Muscle layer of duodenum (tissue), 2 donors: ENCODE data around the gene SNN.
A peak's percentile ranks its signal among the peaks of the same experiment; 100 is the strongest.

Experiments
- H3K27ac ChIP-seq: one replicate; pipeline ENCODE4 v1.7.0; 2013; ENCODE audit warnings: mild to moderate bottlenecking, low read length
- H3K27me3 ChIP-seq: one replicate; pipeline ENCODE4 v1.7.0; 2013; ENCODE audit warnings: low read depth, mild to moderate bottlenecking, control low read depth, low read length
- H3K36me3 ChIP-seq, 2 donors: one replicate each; pipeline ENCODE4 v1.7.0; 2013; ENCODE audit warnings: low read length in 2 of 2, control low read depth in 1 of 2, mild to moderate bottlenecking in 1 of 2; ENCODE audit not compliant: insufficient read depth in 2 of 2, control insufficient read depth in 1 of 2
- H3K4me1 ChIP-seq, 2 donors: one replicate each; pipeline ENCODE4 v1.7.0; 2013; ENCODE audit warnings: low read length in 2 of 2, mild to moderate bottlenecking in 2 of 2, control low read depth in 1 of 2, moderate library complexity in 1 of 2; ENCODE audit not compliant: insufficient read depth in 2 of 2, control insufficient read depth in 1 of 2
- H3K4me3 ChIP-seq, 2 donors: one replicate each; pipeline ENCODE4 v1.7.0; 2013; ENCODE audit warnings: low read length in 2 of 2, low read depth in 1 of 2, mild to moderate bottlenecking in 1 of 2
- H3K9me3 ChIP-seq, 2 donors: one replicate each; pipeline ENCODE4 v1.7.0; 2013; ENCODE audit warnings: low read length in 2 of 2, control low read depth in 1 of 2, mild to moderate bottlenecking in 1 of 2; ENCODE audit not compliant: control insufficient read depth in 1 of 2
- donor health status: healthy.

Gene SNN

DNA sequence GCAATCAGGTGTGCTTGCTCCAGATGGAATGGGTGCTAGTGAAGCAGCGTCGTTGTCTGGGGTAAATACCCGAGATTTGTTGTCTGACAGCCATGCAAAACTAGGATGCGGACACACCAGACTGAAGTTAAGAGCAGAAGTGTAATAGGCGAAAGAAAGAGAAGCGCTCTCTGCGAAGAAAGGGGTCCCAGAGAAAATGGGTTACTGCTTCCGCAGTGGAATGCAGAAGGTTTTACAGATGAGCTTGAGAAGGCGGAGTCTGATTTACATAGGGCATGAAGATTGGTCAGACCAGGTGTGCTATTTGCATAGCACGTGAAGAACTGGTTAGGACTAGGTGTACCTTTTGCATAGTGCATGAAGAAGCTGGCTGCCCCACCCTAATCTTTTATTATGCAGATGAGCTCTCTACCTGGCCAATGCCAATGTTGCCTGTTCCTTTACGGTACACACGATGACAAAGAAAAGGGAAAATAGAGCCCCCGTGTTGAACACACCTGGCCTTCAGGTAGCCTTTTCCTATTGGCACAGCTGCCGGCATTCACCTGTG, 32.0 kb upstream of the SNN start:
- H3K9me3 ChIP-seq, result no peaks in the 10 kb centered on the region
- H3K36me3 ChIP-seq, result no peaks in the 10 kb centered on the region
- no peaks in the 10 kb centered on the region for H3K27me3 ChIP-seq
- peaks cover 3 to 19% of the 10 kb centered on the region in 2 donors for H3K4me1 ChIP-seq
- H3K4me3 ChIP-seq, result no peak overlapping the region
- H3K27ac ChIP-seq, result no peak overlapping the region

DNA sequence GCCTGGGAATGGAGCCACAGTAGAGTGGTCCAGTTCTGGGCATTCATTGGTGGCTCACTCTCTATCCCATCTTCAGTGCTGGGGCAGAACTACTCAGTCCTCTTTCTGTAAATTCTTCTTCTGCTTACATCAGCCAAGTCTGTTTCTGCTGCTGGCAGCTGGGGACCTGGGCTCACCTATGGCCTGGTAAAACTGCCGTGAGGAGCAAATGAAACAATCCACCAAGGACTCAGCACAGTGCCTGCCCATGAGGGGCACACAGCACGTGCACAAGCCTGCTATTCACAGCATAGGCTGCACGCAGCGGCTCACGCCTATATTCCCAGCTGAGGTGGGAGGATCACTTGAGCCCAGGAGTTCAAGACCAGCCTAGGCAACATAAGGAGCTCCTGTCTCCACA, 30.9 kb upstream of the SNN start:
- Histone ChIP-seq H3K27me3 (no peaks in the 10 kb centered on the region), H3K36me3 (no peaks in the 10 kb centered on the region), H3K9me3 (no peaks in the 10 kb centered on the region), H3K4me3 (no peak overlapping the region), H3K27ac (no peak overlapping the region), H3K4me1 (peaks cover 3 to 18% of the 10 kb centered on the region in 2 donors)

DNA sequence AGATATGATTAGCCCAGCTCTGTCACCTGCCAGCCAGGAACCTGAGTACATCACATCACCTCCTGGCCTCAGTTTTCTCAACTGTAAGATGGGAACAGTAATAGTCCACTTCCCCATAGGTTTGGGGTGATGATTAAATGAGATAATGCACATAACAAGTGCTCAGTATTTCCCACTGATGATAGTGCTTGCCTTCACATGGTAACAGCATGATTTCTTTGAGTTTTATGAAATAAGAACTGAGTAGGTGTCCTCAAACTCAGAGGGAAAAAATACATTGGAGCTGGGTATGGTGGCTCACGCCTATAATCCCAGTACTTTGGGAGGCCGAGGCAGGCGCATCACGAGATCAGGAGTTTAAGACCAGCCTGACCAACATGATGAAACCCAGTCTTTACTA, 30.1 kb upstream of the SNN start:
- no peak overlapping the region for H3K27ac ChIP-seq
- no peaks in the 10 kb centered on the region for H3K9me3 ChIP-seq
- H3K27me3 ChIP-seq, result no peaks in the 10 kb centered on the region
- peaks cover 3 to 14% of the 10 kb centered on the region in 2 donors for H3K4me1 ChIP-seq
- H3K4me3 ChIP-seq, result no peak overlapping the region
- no peaks in the 10 kb centered on the region for H3K36me3 ChIP-seq

DNA sequence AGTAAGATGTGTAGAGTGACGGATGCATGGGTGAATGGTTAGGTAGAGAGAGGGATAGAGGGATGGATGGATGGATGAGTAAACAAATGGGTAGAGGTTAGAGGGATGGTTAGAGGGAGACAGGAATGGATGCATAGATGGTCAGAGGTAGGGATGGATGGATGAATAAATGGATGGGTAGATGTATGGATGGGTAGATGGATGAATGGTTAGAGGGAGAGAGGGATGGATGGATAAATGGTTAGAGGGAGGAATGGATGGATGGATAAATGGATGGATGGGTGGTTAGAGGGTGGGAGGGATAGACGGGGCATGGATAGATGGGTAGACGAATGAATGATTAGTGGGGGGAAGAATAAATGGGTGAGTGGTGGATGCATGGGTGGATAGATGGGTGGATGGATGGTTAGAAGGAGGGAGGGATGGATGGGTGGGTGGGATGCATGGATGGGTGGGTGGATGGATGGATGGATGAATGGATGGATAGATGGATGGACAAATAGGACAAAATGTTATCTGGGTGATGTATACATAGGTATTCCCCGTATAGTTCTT, 29.2 kb upstream of the SNN start:
- Histone ChIP-seq H3K36me3 (no peaks in the 10 kb centered on the region), H3K27me3 (no peaks in the 10 kb centered on the region), H3K4me3 (no peak overlapping the region), H3K4me1 (peaks cover 0 to 14% of the 10 kb centered on the region in 2 donors), H3K9me3 (no peaks in the 10 kb centered on the region), H3K27ac (no peak overlapping the region)

DNA sequence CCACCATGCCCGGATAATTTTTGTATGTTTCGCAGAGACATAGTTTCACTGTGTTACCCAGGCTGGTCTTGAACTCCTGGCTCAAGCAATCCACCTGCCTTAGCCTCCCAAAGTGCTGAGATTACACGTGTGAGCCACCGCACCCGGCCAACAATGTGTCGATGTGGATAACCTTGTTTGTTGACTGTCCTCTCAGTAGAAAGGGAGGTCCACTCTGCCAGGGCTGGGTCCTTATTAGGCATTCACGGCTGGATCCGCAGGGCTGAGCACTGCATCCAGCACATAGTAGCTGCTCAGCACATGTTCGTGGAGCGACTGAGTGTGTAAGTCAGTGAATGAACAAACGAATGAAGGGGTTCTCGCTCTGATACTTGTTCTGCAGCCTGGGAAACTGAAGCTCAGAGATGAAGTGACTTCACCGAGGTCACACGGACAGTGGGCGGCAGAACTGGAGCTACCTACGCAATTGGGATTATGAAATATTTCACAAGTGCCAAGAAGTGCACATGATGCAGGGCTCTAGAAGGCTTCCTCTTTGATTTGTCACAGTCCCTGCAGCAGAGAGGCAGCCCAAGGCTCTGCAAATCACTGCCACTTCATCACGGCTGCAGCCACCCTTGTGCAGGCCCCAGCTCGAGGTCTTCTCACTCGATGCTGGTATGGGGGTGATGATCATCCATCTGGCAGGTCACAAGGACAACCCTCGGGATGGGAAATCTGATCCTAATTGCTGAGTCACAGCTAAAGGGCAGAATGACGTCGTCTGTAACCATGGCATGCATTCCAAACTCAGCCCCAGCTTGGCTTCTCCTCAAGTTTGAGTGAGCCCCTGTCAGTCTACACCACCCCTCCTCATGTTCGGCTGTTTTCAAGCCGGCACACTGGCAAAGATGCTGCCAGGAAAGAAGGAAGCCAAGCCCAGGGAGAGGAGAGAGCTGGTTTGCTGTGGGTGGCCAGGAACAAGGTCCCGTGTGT, 28.0 kb upstream of the SNN start:
- H3K27ac ChIP-seq, result peak overlapping the region; percentile 62
- no peaks in the 10 kb centered on the region for H3K9me3 ChIP-seq
- H3K4me3 ChIP-seq, result peak overlapping the region in 1 of 2 donors; percentile 1
- no peaks in the 10 kb centered on the region for H3K36me3 ChIP-seq
- peaks cover 0 to 14% of the 10 kb centered on the region in 2 donors for H3K4me1 ChIP-seq
- H3K27me3 ChIP-seq, result no peaks in the 10 kb centered on the region

DNA sequence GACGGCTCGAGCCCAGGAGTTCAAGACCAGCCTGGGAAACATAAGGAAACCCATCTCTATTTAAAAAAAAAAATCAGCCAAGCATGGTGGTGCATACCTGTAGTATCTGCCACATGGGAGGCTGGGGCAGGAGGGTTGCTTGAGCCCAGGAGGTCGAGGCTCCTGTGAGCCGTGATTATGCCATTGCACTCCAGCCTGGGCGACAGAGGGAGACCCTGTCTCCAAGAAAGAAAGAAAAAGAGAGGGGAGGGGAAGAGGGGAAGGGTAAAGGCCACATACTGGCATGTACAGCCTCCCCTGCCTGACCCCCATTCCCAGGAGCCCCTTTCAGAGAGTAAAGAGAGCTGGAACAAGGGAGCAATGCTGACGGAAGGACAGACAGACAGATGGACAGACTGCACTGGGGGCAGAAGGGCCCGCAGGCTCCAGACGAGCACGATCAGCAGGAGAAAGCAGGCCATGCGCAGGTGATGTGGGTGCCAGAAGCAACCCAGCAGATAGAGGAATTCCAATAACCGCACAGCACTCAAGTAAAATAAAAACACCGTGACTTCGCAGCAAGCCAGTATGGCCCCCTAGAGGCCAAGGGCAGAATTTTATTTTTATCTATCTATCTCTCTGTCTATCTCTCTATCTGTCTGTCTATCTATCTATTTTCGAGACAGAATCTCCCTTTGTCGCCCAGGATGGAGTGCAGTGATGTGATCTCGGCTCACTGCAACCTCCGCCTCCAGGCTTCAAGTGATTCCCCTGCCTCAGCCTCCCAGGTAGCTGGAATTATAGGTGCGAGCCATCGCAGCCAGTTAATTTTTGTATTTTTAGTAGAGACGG, 27.1 kb upstream of the SNN start:
- peak overlapping the region; percentile 62 for H3K27ac ChIP-seq
- H3K9me3 ChIP-seq, result no peaks in the 10 kb centered on the region
- H3K4me1 ChIP-seq, result peaks cover 0 to 14% of the 10 kb centered on the region in 2 donors
- peak overlapping the region in 1 of 2 donors; percentile 1 for H3K4me3 ChIP-seq
- H3K36me3 ChIP-seq, result no peaks in the 10 kb centered on the region
- H3K27me3 ChIP-seq, result no peaks in the 10 kb centered on the region

DNA sequence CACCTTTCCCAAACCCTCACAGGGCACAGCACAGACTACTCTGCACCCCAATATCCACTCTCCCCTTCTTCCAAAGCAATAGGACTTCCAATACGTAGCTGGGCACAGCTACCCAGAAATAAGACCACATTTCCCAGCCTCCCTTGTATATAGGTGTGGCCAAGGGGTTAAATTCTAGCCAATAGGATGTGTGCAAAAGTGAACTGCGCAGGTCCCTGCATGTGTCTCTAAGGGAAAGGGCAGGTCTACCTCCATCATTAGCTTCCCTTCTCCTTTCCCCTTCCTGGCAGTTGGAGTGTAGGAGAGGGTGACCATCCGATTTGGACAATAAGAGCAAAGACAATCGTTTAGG, 25.5 kb upstream of the SNN start:
- no peak overlapping the region for H3K27ac ChIP-seq
- no peak overlapping the region for H3K4me3 ChIP-seq
- H3K27me3 ChIP-seq, result no peaks in the 10 kb centered on the region
- no peaks in the 10 kb centered on the region for H3K9me3 ChIP-seq
- H3K4me1 ChIP-seq, result peaks cover 0 to 14% of the 10 kb centered on the region in 2 donors
- H3K36me3 ChIP-seq, result no peaks in the 10 kb centered on the region

DNA sequence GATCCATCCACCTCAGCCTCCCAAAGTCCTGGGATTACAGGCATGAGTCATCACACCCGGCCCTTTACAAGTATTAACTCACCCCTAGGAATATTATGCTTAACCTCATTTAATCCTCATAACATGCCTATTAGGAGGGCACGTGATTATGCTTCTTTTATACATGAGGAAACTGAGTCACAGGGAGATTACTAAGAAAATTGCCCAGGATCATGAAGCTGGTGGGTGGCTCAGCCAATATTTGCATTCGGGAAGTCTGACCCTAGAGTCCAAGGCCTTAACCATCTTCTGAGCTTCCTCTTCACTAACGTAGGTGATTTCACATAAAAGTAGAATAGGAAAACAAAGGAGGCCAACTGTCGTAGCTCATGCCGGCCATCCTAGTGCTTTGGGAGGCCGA, 19.0 kb upstream of the SNN start:
- Histone ChIP-seq H3K4me1 (no peaks in the 10 kb centered on the region), H3K4me3 (no peak overlapping the region), H3K36me3 (no peaks in the 10 kb centered on the region), H3K27ac (no peak overlapping the region), H3K9me3 (no peaks in the 10 kb centered on the region), H3K27me3 (no peaks in the 10 kb centered on the region)

DNA sequence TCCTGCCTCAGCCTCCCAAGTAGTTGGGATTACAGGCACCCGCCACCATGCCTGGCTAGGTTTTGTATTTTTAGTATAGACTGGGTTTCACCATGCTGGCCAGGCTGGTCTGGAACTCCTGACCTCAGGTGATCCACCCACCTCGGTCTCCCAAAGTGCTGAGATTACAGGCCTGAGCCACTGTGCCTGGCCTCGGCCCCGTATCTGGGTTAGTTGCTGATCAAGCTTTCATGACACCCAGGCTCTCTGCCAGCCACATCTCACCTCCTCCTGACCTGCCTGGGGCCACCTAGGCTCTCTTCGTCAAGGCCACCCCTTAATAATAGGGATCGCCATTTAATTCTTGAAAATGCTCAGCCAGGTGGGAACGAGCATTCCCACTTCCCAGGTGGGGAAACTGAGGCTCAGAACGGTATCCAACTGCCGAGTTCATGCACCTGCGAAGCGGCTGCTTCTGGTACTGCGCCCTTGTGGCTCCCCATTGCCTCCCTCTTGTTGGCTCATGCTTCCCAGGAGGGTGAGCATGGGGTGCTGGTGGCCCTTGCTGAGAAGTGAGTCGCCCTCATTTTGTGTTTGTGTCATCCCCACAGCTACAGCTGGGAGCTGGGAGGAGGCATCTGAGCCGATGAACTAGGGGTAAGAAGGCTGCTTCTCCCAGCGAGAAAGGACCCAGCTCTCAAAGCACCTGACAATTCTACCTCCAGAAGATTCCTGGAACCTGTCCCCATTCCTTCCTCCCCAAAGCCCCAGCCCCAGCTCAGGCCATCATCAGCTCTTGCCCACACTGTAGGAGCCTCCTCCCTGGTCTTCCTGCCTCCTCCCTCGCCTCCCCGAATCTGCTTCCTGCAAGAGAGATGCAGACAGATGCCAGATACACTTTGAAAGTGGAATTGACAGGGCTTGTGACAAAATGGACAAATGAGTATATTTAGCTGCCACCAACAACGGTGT, 17.3 kb upstream of the SNN start:
- no peaks in the 10 kb centered on the region for H3K27me3 ChIP-seq
- no peaks in the 10 kb centered on the region for H3K9me3 ChIP-seq
- no peaks in the 10 kb centered on the region for H3K4me1 ChIP-seq
- H3K4me3 ChIP-seq, result no peak overlapping the region
- no peak overlapping the region for H3K27ac ChIP-seq
- H3K36me3 ChIP-seq, result no peaks in the 10 kb centered on the region

DNA sequence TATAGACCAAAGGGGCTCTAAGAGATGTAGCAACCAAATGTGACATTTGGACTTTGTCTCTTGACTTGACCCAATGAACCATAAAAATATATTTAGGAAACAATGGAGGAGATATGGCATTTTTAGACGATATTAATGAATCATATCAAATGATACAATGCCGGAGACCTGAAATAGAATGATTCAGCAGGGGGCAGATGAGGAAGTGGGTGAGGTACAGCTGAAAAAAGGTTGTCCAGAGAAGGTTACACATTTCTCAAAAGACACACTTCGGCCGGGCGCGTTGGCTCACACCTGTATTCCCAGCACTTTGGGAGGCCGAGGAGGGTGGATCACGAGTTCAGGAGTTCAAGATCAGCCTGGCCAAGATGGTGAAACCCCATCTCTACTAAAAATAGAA, 16.5 kb upstream of the SNN start:
- Histone ChIP-seq H3K4me3 (no peak overlapping the region), H3K27me3 (no peaks in the 10 kb centered on the region), H3K36me3 (no peaks in the 10 kb centered on the region), H3K27ac (no peak overlapping the region), H3K9me3 (no peaks in the 10 kb centered on the region), H3K4me1 (no peaks in the 10 kb centered on the region)
